HL-60 (cell line): Measurements from ENCODE around the gene NOL8.

Experiments
- DNase-seq, 2 experiments: peaks; one replicate each; pipeline ENCODE4 v3.0.0-alpha.2; 2010 to 2020; ENCODE audit warnings: low read depth in 1 of 2, low spot score in 1 of 2
- H3K27ac ChIP-seq: fragments of 250-450 bp; sonication (Bioruptor Pico); replicated peaks from 2 replicates; pipeline ENCODE4 v1.5.1; 2020; ENCODE audit warnings: mild to moderate bottlenecking, moderate library complexity
- H3K27me3 ChIP-seq: fragments of 250-450 bp; sonication (Bioruptor Pico); 2 replicates; pipeline ENCODE4 v1.5.1; 2021; ENCODE audit warnings: mild to moderate bottlenecking, moderate library complexity; ENCODE audit not compliant: insufficient read depth, poor library complexity, severe bottlenecking
- H3K4me3 ChIP-seq: replicated peaks from 2 replicates; pipeline ENCODE4 v1.5.1; 2011; ENCODE audit warnings: mild to moderate bottlenecking, control low read depth, low read length; ENCODE audit not compliant: insufficient read depth
- GABPA ChIP-seq: IDR thresholded peaks from 2 replicates; pipeline ENCODE4 v1.6.1; 2012; ENCODE audit warnings: low read depth
- POLR2AphosphoS5 ChIP-seq: IDR thresholded peaks from 2 replicates; pipeline ENCODE4 v1.6.1; 2012; ENCODE audit warnings: low read depth
- SPI1 ChIP-seq: IDR thresholded peaks from 2 replicates; pipeline ENCODE4 v1.6.1; 2012; ENCODE audit warnings: low read depth, mild to moderate bottlenecking, borderline replicate concordance
- TF ChIP-seq, protein P1 (sequence below): IDR thresholded peaks from 2 replicates; pipeline ENCODE4 v1.6.1; 2012; ENCODE audit warnings: low read depth; ENCODE audit not compliant: insufficient replicate concordance
- TF ChIP-seq, protein P2 (sequence below): IDR thresholded peaks from one replicate; pipeline ENCODE4 v1.5.1; 2011; ENCODE audit warnings: low read length, control low read depth, inconsistent platforms; ENCODE audit not compliant: insufficient read depth

Gene NOL8

DNA sequence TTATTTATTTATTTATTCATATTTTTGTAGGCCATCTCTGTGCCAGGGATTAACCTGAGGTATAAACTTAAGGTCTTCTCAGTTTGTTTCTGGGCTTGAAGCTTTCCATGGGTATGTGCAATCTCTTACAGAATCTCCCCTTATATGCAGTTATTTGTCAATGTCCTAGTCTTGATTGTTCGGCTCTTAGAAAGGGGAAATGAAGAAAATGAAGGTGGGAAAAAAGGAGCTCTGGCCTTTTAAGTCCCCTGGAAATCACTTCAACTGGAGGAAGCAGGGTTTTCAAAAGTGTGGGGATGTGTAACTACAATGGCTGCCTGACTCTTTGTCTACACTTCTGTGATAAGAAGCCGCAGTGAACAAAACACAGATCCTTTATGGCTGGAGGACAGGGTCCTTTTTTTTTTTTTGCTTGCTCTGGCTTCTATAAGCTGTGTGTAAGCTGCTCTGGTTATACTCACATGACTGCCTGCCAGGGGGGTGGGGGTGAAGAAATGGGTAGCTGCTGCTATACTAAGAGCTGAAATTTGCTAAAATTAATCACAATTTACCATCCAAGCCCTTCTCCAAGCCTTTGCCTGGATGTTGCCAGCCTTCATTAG lies 34.3 kb upstream of the NOL8 start:
- peak; percentile 59 for TF ChIP-seq SPI1
- no peak for TF ChIP-seq GABPA
- Histone ChIP-seq H3K4me3 (no peak overlapping the region), H3K27me3 (no peaks in the 10 kb centered on the region), H3K27ac (peak overlapping the region; percentile 47)
- peak in 1 of 2 experiments; percentile 42 for DNase-seq

DNA sequence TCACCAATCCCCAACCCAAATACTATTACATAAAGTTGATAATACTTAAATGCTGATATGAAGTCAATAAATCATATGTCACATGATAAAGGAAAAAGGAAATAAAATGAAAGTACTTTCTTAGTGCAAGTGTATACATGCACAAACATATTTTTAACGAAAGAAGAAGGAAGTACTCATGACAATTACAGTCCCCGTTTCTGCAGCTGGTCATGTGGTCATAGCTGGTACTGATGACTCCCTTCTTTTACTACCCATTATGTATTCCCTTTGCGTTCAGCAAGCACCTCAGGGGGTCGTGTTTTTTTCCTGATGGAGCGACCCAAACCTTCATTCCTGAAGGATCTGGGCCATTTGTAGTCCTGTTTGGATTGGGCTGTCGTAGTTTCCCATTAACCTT lies 27.9 kb upstream of the NOL8 start:
- no peak for TF ChIP-seq SPI1
- TF ChIP-seq, protein P1, sequence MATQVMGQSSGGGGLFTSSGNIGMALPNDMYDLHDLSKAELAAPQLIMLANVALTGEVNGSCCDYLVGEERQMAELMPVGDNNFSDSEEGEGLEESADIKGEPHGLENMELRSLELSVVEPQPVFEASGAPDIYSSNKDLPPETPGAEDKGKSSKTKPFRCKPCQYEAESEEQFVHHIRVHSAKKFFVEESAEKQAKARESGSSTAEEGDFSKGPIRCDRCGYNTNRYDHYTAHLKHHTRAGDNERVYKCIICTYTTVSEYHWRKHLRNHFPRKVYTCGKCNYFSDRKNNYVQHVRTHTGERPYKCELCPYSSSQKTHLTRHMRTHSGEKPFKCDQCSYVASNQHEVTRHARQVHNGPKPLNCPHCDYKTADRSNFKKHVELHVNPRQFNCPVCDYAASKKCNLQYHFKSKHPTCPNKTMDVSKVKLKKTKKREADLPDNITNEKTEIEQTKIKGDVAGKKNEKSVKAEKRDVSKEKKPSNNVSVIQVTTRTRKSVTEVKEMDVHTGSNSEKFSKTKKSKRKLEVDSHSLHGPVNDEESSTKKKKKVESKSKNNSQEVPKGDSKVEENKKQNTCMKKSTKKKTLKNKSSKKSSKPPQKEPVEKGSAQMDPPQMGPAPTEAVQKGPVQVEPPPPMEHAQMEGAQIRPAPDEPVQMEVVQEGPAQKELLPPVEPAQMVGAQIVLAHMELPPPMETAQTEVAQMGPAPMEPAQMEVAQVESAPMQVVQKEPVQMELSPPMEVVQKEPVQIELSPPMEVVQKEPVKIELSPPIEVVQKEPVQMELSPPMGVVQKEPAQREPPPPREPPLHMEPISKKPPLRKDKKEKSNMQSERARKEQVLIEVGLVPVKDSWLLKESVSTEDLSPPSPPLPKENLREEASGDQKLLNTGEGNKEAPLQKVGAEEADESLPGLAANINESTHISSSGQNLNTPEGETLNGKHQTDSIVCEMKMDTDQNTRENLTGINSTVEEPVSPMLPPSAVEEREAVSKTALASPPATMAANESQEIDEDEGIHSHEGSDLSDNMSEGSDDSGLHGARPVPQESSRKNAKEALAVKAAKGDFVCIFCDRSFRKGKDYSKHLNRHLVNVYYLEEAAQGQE = no peak
- TF ChIP-seq GABPA = no peak
- Histone ChIP-seq H3K4me3 (no peak overlapping the region), H3K27ac (no peak overlapping the region), H3K27me3 (no peaks in the 10 kb centered on the region)
- DNase-seq = peak in 1 of 2 experiments; percentile 34

DNA sequence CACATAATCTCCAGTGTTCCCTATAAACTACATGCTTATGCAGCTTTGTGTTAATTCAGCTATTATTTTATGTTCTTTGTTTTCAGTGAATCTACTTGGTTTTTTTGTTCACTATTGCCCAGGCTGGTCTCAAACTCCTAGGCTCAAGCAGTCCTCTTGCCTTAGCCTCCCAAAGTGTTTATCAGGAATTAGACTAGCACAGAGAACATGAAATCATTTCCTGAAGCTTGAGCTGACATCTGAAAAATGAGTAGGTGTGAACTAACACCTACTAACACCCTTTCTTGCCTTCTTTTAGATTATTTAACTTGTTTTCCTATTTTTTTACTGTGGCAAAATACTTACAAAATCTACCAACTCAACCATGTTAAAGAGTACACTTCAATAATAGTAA lies 25.6 kb upstream of the NOL8 start:
- no peak for DNase-seq
- H3K27ac ChIP-seq = no peak overlapping the region
- H3K4me3 ChIP-seq = no peak overlapping the region
- TF ChIP-seq POLR2AphosphoS5 = no peak
- TF ChIP-seq, protein P2, sequence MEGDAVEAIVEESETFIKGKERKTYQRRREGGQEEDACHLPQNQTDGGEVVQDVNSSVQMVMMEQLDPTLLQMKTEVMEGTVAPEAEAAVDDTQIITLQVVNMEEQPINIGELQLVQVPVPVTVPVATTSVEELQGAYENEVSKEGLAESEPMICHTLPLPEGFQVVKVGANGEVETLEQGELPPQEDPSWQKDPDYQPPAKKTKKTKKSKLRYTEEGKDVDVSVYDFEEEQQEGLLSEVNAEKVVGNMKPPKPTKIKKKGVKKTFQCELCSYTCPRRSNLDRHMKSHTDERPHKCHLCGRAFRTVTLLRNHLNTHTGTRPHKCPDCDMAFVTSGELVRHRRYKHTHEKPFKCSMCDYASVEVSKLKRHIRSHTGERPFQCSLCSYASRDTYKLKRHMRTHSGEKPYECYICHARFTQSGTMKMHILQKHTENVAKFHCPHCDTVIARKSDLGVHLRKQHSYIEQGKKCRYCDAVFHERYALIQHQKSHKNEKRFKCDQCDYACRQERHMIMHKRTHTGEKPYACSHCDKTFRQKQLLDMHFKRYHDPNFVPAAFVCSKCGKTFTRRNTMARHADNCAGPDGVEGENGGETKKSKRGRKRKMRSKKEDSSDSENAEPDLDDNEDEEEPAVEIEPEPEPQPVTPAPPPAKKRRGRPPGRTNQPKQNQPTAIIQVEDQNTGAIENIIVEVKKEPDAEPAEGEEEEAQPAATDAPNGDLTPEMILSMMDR = no peak
- TF ChIP-seq SPI1 = no peak
- TF ChIP-seq, protein P1 = no peak
- TF ChIP-seq GABPA = no peak
- H3K27me3 ChIP-seq = no peaks in the 10 kb centered on the region

DNA sequence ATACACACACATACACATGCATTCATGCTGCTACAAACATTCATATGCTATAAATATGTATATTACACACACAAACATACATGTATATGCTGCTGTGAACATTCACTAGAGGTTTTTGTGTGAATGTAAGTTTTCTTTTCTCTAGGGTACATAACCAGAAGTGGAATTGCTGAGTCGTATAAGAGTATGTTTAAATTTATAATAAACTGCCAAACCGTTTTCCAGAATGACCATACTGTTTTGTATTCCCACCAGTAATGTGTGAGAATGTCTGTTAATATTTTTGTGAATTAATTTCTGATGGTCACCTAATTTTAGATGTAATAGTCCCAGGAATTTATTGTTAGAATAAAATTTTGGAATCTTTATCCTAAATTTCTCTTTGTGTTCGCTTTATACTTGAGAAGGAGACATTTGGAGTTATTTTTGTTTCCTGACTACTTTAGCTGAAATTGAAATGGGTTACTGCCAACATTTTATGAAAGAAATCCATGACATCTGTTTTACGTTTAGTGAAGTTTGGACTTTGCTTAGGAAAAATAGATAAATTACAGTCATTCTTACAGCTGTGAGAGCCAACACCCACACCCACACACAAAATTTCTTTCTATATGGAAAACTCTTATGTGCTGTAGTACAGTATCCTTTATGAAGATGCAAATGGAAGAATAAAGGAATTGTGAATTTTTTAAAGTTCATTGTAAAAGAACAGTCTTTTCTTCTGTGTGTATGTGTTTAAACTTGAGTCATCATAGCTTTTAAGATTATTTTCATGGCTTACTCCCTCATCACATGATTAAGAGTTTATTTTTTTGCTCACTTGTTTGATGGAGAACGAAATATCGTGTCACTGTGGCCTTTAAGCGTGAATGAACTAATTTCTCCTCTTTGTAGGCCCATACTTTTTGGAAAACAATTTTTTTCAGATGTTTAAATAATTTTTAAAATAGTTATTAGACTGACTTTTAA lies 24.9 kb upstream of the NOL8 start:
- no peak for DNase-seq
- Histone ChIP-seq H3K27me3 (no peaks in the 10 kb centered on the region), H3K27ac (no peak overlapping the region), H3K4me3 (no peak overlapping the region)
- TF ChIP-seq SPI1 = no peak
- TF ChIP-seq, protein P1 = no peak
- TF ChIP-seq, protein P2 = no peak
- no peak for TF ChIP-seq POLR2AphosphoS5
- TF ChIP-seq GABPA = no peak
